B cell (primary cell): ENCODE data around the gene CD72. TPM values are rescaled to one million over a fixed set of nuclear protein-coding genes. Genes with fewer than 3 reads are reported as not detected.

Experiments used
- ATAC-seq: fragments of 200-7000 bp; cut with Tn5 transposase; one replicate; pipeline ENCODE4 v1.10.0; 2021; ENCODE audit warnings: low read depth, mild to moderate bottlenecking, moderate number of reproducible peaks, moderate library complexity
- CTCF ChIA-PET: fragments of 350-600 bp; sonication (Branson Sonifier 250); formaldehyde crosslinking; loops from one replicate; lab custom pipeline; 2021; ENCODE audit warnings: antibody characterized with exemption, inconsistent platforms; lab: Charles Lee
- POLR2A ChIA-PET: fragments of 350-600 bp; sonication (Branson Sonifier 250); formaldehyde crosslinking; loops from one replicate; lab custom pipeline; 2021; ENCODE audit warnings: antibody characterized with exemption; lab: Charles Lee
- DNase-seq: peaks from one replicate; pipeline ENCODE4 v3.0.0; 2013
- H2AFZ ChIP-seq: 2 replicates; pipeline ENCODE4 v1.6.1; 2012; ENCODE audit warnings: mild to moderate bottlenecking, low read depth, low read length; ENCODE audit not compliant: insufficient read depth, poor library complexity, severe bottlenecking
- H3K27ac ChIP-seq, 2 donors: 1 replicate in 1 of 2; 2 replicates in 1 of 2; pipeline ENCODE4 v1.5.1; 2012 to 2013; ENCODE audit warnings: low read length in 2 of 2, mild to moderate bottlenecking in 2 of 2, moderate library complexity in 1 of 2
- H3K27me3 ChIP-seq, 4 experiments: fragments of 200-600 bp in 1 of 4; sonication (generic) in 1 of 4; replicated peaks in 1 of 4; 1 replicate in 2 of 4; 2 replicates in 2 of 4; pipeline versions ENCODE4 v1.6.1 to v1.7.0; 2013 to 2016; ENCODE audit warnings: low read length in 3 of 4, mild to moderate bottlenecking in 2 of 4, mixed read lengths in 1 of 4, moderate library complexity in 1 of 4; ENCODE audit not compliant: insufficient read depth in 4 of 4, control insufficient read depth in 3 of 4; ENCODE audit errors: control extremely low read depth in 1 of 4
- H3K36me3 ChIP-seq, 2 experiments: replicated peaks in 1 of 2; 1 replicate in 1 of 2; 2 replicates in 1 of 2; pipeline versions ENCODE4 v1.6.1 to v1.7.1; 2013; ENCODE audit warnings: low read length in 1 of 2; ENCODE audit not compliant: insufficient read depth in 2 of 2, control insufficient read depth in 1 of 2; ENCODE audit errors: control extremely low read depth in 1 of 2, extremely low read depth in 1 of 2
- H3K4me1 ChIP-seq, 2 donors: fragments of 200-600 bp in 1 of 2; sonication (generic) in 1 of 2; 1 replicate in 1 of 2; 2 replicates in 1 of 2; pipeline versions ENCODE4 v1.5.1 to v1.6.1; 2013 to 2017; ENCODE audit warnings: low read length in 2 of 2; ENCODE audit not compliant: control insufficient read depth in 2 of 2, insufficient read depth in 2 of 2
- H3K4me2 ChIP-seq: replicated peaks from 2 replicates; pipeline ENCODE3; 2012; ENCODE audit warnings: mild to moderate bottlenecking, low read depth, low read length; ENCODE audit not compliant: poor library complexity, severe bottlenecking
- H3K4me3 ChIP-seq, 5 experiments: fragments of 200-600 bp in 1 of 5; sonication (generic) in 1 of 5; 1 replicate in 3 of 5; 2 replicates in 2 of 5; pipeline versions ENCODE4 v1.5.1 to v1.7.0; 2011 to 2016; ENCODE audit warnings: low read length in 4 of 5, mild to moderate bottlenecking in 4 of 5, low read depth in 2 of 5, control low read depth in 1 of 5, moderate library complexity in 1 of 5; ENCODE audit not compliant: insufficient read depth in 1 of 5; ENCODE audit errors: control extremely low read depth in 1 of 5, extremely low read depth in 1 of 5
- H3K79me2 ChIP-seq: fragments of 200-600 bp; sonication (generic); one replicate; pipeline ENCODE4 v1.6.0; 2016; ENCODE audit warnings: low read length; ENCODE audit not compliant: control insufficient read depth, insufficient read depth
- H3K9ac ChIP-seq: fragments of 200-600 bp; sonication (generic); 2 replicates; pipeline ENCODE4 v1.6.1; 2017; ENCODE audit warnings: mild to moderate bottlenecking, low read length, moderate library complexity
- H3K9me3 ChIP-seq, 3 donors: one replicate each; pipeline versions ENCODE4 v1.6.1 to v1.7.1; 2013; ENCODE audit warnings: low read length in 2 of 3; ENCODE audit not compliant: control insufficient read depth in 2 of 3, insufficient read depth in 1 of 3; ENCODE audit errors: control extremely low read depth in 1 of 3
- H4K20me1 ChIP-seq: 2 replicates; pipeline ENCODE4 v1.6.0; 2012; ENCODE audit warnings: mild to moderate bottlenecking, low read length; ENCODE audit not compliant: insufficient read depth, control insufficient read depth, poor library complexity, severe bottlenecking
- H3K27ac Mint-ChIP-seq: one replicate; pipeline ENCODE4 v1.8.0; 2021; ENCODE audit warnings: mixed read lengths
- H3K27me3 Mint-ChIP-seq: one replicate; pipeline ENCODE4 v1.8.0; 2021; ENCODE audit warnings: mixed read lengths
- H3K4me1 Mint-ChIP-seq: one replicate; pipeline ENCODE4 v1.8.0; 2021; ENCODE audit warnings: mixed read lengths
- H3K4me3 Mint-ChIP-seq: one replicate; pipeline ENCODE4 v1.8.0; 2021; ENCODE audit warnings: mixed read lengths
- H3K9me3 Mint-ChIP-seq: one replicate; pipeline ENCODE4 v1.8.0; 2022; ENCODE audit warnings: mixed read lengths; ENCODE audit not compliant: insufficient read depth
- CTCF ChIP-seq: fragments of 200-600 bp; IDR thresholded peaks from one replicate; pipeline ENCODE4 v1.8.0; 2022; ENCODE audit warnings: antibody characterized with exemption, mild to moderate bottlenecking
- EZH2 ChIP-seq: IDR thresholded peaks from 2 replicates; pipeline ENCODE4 v1.6.1; 2012; ENCODE audit warnings: borderline replicate concordance, low read depth, mild to moderate bottlenecking, moderate library complexity, low read length; ENCODE audit not compliant: insufficient read depth, poor library complexity, severe bottlenecking
- WGBS: methylation state at CpG from one replicate; pipeline ENCODE4 v1.1.5; 2013; ENCODE audit warnings: missing lambda C conversion rate; ENCODE audit not compliant: insufficient coverage; 5-methylcytosine and 5-hydroxymethylcytosine counted together
- intact Hi-C: fragments of 100-400 bp; cut with micrococcal nuclease; formaldehyde crosslinking; loops from one replicate; pipeline ENCODE4 v1.10.0; 2022
- polyA plus RNA-seq: library from polyadenylated mRNA; depleted of rRNA; stranded (reverse); fragments of >200 nt; gene quantifications from 2 replicates; pipeline ENCODE4 v1.2.3, GENCODE V29; 2012
- total RNA-seq, 2 donors: library from RNA; stranded (reverse); fragments of 120-200 nt in 1 of 2; gene quantifications; 1 replicate in 1 of 2; 2 replicates in 1 of 2; pipeline versions ENCODE4 v1.2.3 to v1.2.4, GENCODE V29; 2013 to 2022

Gene CD72
- total and polyA plus RNA-seq, 2 donors (not counting 1 experiment from before 2014, with no cell fraction given), result 94.6 to 436 TPM

GRCh38 chr9:35646533-35647265 is 28.5 kb upstream of the CD72 start:
- peaks cover 76 to 92% of the 10 kb centered on the region in 2 donors for H3K4me1 ChIP-seq
- under 1% methylated on average over 51 of the region's 58 CpGs for WGBS
- H3K4me3 Mint-ChIP-seq, result peak overlapping the region; percentile 97
- DNase-seq, result peak; percentile 95
- intact Hi-C loops, result loop anchor here (1.0 to 2.0 kb wide), 8 partner anchors 10 to 169 kb away; partner anchors contain the start of genes CCDC107, CREB3, HINT2 and RMRP
- peak overlapping the region; percentile 93 for H3K4me2 ChIP-seq
- H3K27me3 ChIP-seq, result no peaks in the 10 kb centered on the region
- ChIA-PET CTCF (interaction anchor here (0.6 to 15.0 kb wide), 28 partner anchors 11 to 530 kb away, joined by 3 to 357 read pairs (median 6); partner anchors contain the start of genes ARHGEF39, CCDC107, CD72 and CREB3), POLR2A (interaction anchor here (0.7 to 9.7 kb wide), 16 partner anchors 8 to 102 kb away, joined by 3 to 114 read pairs (median 8); partner anchors contain the start of genes ARHGEF39, CCDC107, CD72 and CREB3)
- peak overlapping the region; percentile 88 for H3K9ac ChIP-seq
- peaks cover 81% of the 10 kb centered on the region for H3K4me1 Mint-ChIP-seq
- no peaks in the 10 kb centered on the region for H4K20me1 ChIP-seq
- no peaks in the 10 kb centered on the region for H3K27me3 Mint-ChIP-seq
- peak overlapping the region; percentile 88 to 95 for H3K27ac ChIP-seq
- peak overlapping the region; percentile 97 for H3K27ac Mint-ChIP-seq
- peaks cover 48% of the 10 kb centered on the region for H3K79me2 ChIP-seq
- H3K36me3 ChIP-seq, result peaks cover 0 to 13% of the 10 kb centered on the region in 2 experiments
- peak; percentile 89 for ATAC-seq
- peak overlapping the region; percentile 76 to 90 (median 84) for H3K4me3 ChIP-seq
- H2AFZ ChIP-seq, result peak overlapping the region; percentile 83
- peak; percentile 94 for TF ChIP-seq CTCF
- TF ChIP-seq EZH2, result no peak
- H3K9me3 ChIP-seq, result no peaks in the 10 kb centered on the region
- no peaks in the 10 kb centered on the region for H3K9me3 Mint-ChIP-seq
